ENCODE data around the gene KIAA1328.

GRCh38 chr18:36901277-36901701, 72.4 kb downstream of the KIAA1328 start:
- TF ChIP-seq CTCF (IDR thresholded peaks at IDR 0.05) (no peak), POLR2A (IDR thresholded peaks at IDR 0.05) (no peak)
